HG03354 (cell line): Measurements from ENCODE around the gene KCNG2.
A peak's percentile ranks its signal among the peaks of the same experiment; 100 is the strongest.

Experiments used
- ATAC-seq: cut with Tn5 transposase; IDR thresholded peaks from one replicate; pipeline ENCODE4 v1.9.1; 2021; ENCODE audit warnings: mild to moderate bottlenecking; ENCODE audit not compliant: unreplicated experiment, poor library complexity, severe bottlenecking

Gene KCNG2

GRCh38 chr18:79898952-79899608, 101.3 kb downstream of the KCNG2 start:
- ATAC-seq = no peak

- no peak for ATAC-seq
Observed at GRCh38 chr18:79899609-79900445, 102.1 kb downstream of the KCNG2 start.

- no peak for ATAC-seq
Observed at GRCh38 chr18:79900610-79901570, 103.2 kb downstream of the KCNG2 start.

GRCh38 chr18:79901665-79902064, 103.9 kb downstream of the KCNG2 start:
- ATAC-seq = no peak

- ATAC-seq = no peak
Observed at GRCh38 chr18:79902075-79902474, 104.3 kb downstream of the KCNG2 start.

GRCh38 chr18:79902640-79903039, 104.9 kb downstream of the KCNG2 start:
- ATAC-seq = no peak

- no peak for ATAC-seq
Observed at GRCh38 chr18:79903071-79903635, 105.4 kb downstream of the KCNG2 start.

GRCh38 chr18:79903787-79904356, 106.1 kb downstream of the KCNG2 start:
- ATAC-seq = no peak

GRCh38 chr18:79904357-79905147, 106.8 kb downstream of the KCNG2 start:
- ATAC-seq = no peak

- no peak for ATAC-seq
Observed at GRCh38 chr18:79905389-79905911, 107.7 kb downstream of the KCNG2 start.

- ATAC-seq = peak; percentile 74
Observed at GRCh38 chr18:79905993-79906392, 108.3 kb downstream of the KCNG2 start.

- no peak for ATAC-seq
Observed at GRCh38 chr18:79906706-79907105, 109.0 kb downstream of the KCNG2 start.

GRCh38 chr18:79910563-79911343, 113.0 kb downstream of the KCNG2 start:
- ATAC-seq = no peak

- no peak for ATAC-seq
Observed at GRCh38 chr18:79911344-79912270, 113.9 kb downstream of the KCNG2 start.

GRCh38 chr18:79912409-79912991, 114.8 kb downstream of the KCNG2 start:
- ATAC-seq = no peak
